Loucy (cell line): ENCODE results near the gene ARNT2.

Experiments used
- CTCF ChIP-seq: fragments of 200-600 bp; sonication (generic); conservative IDR thresholded peaks from 2 replicates; pipeline ENCODE4 v1.5.1; 2014; ENCODE audit warnings: mild to moderate bottlenecking, antibody characterized with exemption, low read length
- EZH2phosphoT487 ChIP-seq: fragments of 200-600 bp; IDR thresholded peaks from 2 replicates; pipeline ENCODE4 v1.6.1; 2018; ENCODE audit warnings: antibody characterized with exemption, mild to moderate bottlenecking, moderate library complexity, borderline replicate concordance

GRCh38 chr15:80509800-80510199, 105.6 kb downstream of the ARNT2 start:
- no peak for TF ChIP-seq CTCF
- TF ChIP-seq EZH2phosphoT487, result no peak
